GM18499 (cell line): ENCODE results near the gene HSPA1L.

Experiments used
- ATAC-seq: cut with Tn5 transposase; IDR thresholded peaks from one replicate; pipeline ENCODE4 v1.9.1; 2021; ENCODE audit warnings: moderate number of reproducible peaks; ENCODE audit not compliant: insufficient read depth, unreplicated experiment

The HSPA1L gene

GRCh38 chr6:31768363-31769257 is 46.5 kb downstream of the HSPA1L start:
- ATAC-seq, result no peak

GRCh38 chr6:31767096-31767645 is 47.9 kb downstream of the HSPA1L start:
- no peak for ATAC-seq

GRCh38 chr6:31765910-31766794 is 48.9 kb downstream of the HSPA1L start:
- no peak for ATAC-seq

GRCh38 chr6:31765559-31765909 is 49.5 kb downstream of the HSPA1L start:
- ATAC-seq, result no peak

- ATAC-seq, result no peak
Observed at GRCh38 chr6:31764198-31764597, 50.9 kb downstream of the HSPA1L start.

GRCh38 chr6:31763619-31763940 is 51.5 kb downstream of the HSPA1L start:
- ATAC-seq, result no peak

- ATAC-seq, result no peak
Observed at GRCh38 chr6:31762878-31763618, 52.0 kb downstream of the HSPA1L start.

- ATAC-seq, result no peak
Observed at GRCh38 chr6:31762356-31762755, 52.7 kb downstream of the HSPA1L start, which contains the start of gene SAPCD1. Gene SAPCD1, plus strand, starts transcription at chr6:31762656. Its CDS starts 399 bp downstream, at chr6:31763055.

- no peak for ATAC-seq
Observed at GRCh38 chr6:31761343-31761742, 53.7 kb downstream of the HSPA1L start.

- no peak for ATAC-seq
Observed at GRCh38 chr6:31760790-31761189, 54.3 kb downstream of the HSPA1L start.
